Measurements from ENCODE around the gene GATD1.

The GATD1 gene

GRCh38 chr11:778976-779954 is 2.0 kb upstream of the GATD1 start:
- DNase-seq: no peak

GRCh38 chr11:776561-777287 is 563 bp downstream of the GATD1 start:
- DNase-seq: peak; percentile 71

GRCh38 chr11:776263-776560 is 1.1 kb downstream of the GATD1 start:
- DNase-seq: no peak

- no peak for DNase-seq
These were observed 2.3 kb downstream of the GATD1 start for GRCh38 chr11:774873-775592.

- no peak for DNase-seq
These were observed 3.5 kb downstream of the GATD1 start for GRCh38 chr11:773830-774229.

- DNase-seq: no peak
These were observed 3.9 kb downstream of the GATD1 start for GRCh38 chr11:773425-773824.

GRCh38 chr11:772429-773390 is 4.6 kb downstream of the GATD1 start:
- DNase-seq: no peak

DNA sequence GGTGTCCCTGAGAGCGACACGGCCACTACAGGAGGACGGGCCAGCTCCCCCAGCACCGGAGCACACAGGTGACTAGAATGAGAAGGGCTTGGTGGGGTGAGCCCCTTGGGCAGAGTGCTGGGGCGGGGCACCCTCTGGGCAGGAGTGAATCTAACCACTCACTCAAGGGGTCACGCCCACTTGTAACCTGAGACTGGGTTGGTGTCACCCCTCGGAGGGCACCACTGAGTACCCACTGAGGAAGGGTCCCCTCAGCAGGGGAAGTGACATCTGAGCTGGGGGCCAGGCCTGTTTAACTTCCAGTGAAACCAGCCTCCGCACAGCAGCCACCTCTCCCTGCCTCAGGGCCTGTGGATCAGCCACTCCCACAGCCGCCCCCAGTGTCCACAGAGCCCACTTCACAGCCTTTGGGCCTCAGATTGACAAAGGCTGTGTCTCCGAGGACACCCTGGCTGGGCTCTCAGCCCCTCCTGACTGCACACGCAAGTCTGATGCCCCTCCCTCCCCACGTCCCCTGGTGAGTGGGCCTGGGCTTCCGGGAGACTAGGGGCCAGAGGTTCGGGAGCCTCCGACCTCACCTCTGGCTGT is 5.6 kb downstream of the GATD1 start:
- no peak for DNase-seq

- DNase-seq: no peak
These were observed 6.4 kb downstream of the GATD1 start for GRCh38 chr11:770642-771616.

GRCh38 chr11:769887-770641 is 7.2 kb downstream of the GATD1 start:
- DNase-seq: no peak

- DNase-seq: no peak
These were observed 10.0 kb downstream of the GATD1 start for GRCh38 chr11:767238-767637.

DNA sequence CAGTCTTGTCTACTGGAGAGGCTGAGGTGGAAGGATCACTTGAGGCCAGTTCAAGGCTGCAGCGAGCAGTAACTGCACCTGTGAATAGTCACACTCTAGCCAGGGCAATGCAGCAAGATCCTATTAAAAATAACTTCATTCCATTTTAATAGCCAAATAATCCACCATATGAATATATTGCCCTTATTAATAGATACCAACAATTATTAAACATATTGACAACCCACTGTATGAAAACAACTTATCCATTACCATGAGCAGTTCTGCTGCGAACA is 10.4 kb downstream of the GATD1 start:
- DNase-seq: no peak

DNA sequence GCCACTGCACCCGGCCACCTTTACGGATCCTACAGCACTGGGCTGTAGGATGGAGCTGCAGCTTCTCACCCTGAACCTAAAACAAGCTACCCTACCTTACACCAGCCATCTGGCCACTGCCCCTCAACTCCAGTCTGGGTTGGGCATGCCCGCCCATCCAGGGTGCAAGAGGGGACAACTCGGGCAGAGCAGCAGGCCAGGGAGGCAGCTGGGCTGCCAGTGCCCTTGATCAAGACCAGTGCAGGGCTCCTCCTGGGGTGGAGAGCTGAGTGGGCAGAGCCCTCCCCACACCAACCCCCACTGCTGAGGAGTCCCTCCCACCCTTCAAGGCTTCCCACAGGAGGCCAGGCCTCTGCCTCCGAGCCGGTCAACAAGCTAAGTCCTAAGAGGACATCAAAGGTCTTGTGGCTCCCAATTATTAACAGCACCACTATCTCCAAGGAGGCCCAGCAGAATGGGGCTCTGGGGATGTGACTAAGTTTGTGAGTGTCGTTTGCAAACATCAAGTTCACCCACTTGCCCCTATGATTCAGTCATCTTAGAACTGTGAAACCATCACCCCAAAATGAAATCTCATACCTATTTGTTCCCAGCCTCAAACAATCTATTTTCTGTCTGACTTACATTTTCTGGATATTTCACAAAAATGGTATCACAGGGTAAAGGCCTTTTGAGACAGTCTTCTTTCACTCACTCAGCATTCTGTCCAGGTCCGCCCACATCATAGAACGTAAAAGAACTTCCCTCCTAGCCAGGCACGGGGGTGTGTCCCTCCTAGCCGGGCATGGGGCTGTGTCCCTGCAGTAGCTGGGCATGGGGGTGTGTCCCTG is 11.0 kb downstream of the GATD1 start:
- DNase-seq: no peak

- DNase-seq: no peak
These were observed 11.5 kb downstream of the GATD1 start for GRCh38 chr11:765802-766091.

DNA sequence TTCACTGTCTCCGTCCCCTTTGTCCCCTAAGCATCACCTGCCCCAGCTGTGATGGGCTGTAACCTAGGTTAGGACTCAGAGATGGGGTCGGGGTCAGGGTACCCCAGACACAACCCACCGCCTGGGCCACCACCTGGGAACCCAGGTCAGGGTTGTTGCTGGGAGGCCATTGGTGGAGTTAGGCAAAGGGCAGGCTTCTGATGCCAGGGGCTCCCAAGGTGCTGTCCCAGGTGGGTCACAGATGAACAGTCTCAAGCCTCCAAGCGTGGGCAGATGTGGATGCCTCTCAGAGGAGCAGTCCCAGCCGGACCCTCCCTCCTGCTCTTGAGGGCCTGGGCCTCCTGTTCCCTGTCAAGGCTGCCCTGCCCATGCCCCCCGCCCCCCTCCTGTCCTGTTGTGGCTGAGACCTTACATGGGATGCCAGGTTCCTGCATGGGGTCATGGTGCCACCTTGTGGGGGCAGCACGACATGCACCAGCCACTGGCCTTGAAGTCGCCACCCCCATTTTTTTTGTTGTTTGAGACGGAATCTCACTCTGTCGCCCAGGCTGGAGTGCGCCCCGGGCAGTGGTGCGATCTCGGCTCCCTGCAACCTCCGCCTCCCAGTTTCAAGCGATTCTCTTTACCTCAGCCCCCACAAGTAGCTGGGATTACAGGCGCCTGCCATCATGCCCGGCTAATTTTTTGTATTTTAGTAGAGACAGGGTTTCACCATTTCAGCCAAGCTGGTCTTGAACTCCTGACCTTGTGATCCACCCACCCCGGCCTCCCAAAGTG is 12.1 kb downstream of the GATD1 start:
- DNase-seq: peak; percentile 66

DNA sequence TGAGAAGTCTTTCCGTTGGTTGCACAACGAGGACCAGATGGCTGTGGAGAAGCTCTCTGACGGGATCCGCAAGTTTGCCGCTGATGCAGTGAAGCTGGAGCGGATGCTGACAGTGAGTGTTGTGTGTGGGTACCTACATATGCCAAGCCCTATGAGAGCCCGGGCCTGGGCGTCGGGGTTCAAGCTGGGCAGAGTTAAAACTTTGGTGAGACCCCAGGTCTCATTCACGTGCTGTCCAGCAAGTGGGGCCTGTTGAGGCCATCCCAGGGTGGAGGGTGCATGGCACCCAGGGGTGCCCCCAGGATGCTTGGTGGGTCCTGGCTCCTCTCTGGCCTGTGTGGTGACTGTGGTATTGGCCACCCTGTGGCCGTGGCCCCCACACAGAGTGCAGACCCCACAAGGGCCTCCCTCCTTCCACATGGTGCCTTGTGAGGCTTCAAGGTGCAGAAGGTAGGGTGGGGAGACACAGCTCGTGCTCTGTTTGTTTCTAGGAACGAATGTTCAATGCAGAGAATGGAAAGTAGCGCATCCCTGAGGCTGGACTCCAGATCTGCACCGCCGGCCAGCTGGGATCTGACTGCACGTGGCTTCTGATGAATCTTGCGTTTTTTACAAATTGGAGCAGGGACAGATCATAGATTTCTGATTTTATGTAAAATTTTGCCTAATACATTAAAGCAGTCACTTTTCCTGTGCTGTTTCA is 12.8 kb downstream of the GATD1 start:
- no peak for DNase-seq

DNA sequence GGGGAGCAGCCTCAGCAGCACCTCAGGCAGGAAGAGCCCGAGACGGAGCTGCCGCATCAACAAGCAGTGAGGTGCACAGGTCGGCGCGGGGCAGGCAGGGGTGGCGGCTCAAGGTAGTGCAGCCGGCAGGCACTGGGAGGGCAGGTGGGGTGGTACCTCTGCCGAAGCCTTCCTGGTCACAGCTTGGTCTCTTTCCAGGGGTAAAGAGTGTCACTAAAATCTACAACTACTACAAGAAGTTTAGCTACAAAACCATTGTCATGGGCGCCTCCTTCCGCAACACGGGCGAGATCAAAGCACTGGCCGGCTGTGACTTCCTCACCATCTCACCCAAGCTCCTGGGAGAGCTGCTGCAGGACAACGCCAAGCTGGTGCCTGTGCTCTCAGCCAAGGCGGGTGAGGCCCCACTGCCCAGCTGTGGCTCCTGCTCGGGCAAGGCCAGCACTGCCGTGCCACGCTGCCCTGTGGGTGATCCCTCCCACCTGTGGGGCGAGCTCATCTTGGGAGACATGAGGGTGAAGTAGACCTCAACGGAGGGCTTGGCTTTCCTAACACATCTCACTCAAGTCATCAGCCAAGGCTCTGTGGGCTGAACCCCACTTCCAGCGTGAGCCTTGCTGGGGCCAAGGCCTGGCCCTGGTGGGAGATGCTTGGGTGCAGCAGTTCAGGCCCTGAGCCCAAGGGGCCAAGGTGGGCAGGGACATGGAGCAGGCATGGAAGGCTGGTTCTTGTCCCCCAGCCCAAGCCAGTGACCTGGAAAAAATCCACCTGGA is 13.6 kb downstream of the GATD1 start:
- DNase-seq: no peak

Data from eye (tissue), 1 donor.